Measurements from ENCODE around the gene MXI1. TPM values are rescaled to one million over a fixed set of nuclear protein-coding genes. Genes with fewer than 3 reads are reported as not detected.

Gene MXI1
- total and polyA plus RNA-seq, 4 donors, result 11.2 to 55.8 (median 18.7) TPM

DNA sequence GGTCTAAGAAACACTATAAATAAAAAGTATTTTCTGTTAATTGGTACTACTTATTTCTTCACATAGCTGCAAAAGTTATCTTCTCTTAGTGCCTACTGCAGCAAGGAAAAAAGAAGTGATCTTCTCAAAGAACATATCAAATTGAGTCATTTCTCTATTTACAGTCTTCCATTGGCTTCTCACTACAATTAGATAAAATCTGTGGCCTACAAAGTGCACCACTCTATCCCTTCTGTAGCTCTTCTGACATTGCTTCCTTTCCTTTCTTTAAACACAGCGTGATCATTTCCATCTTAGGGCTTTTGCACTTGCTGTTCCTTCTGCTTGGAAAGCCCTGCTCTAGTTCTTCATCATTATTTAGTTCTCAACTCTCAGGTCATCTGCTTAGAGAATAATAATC lies 44.7 kb downstream of the MXI1 start:
- peaks cover 0 to 9% (median 0%) of the 10 kb centered on the region in 4 donors for H3K36me3 ChIP-seq (ENCODE audit: control insufficient read depth in 4 of 4, insufficient read depth in 4 of 4, low read length in 4 of 4)
- H3K27me3 ChIP-seq (ENCODE audit: control insufficient read depth in 3 of 3, insufficient read depth in 3 of 3, low read length in 2 of 3), result no peaks in the 10 kb centered on the region
- WGBS, 2 donors, result 87 to 88% methylated on average over 1 of the region's 1 CpG
- H3K4me1 ChIP-seq (ENCODE audit: control insufficient read depth in 5 of 5, insufficient read depth in 5 of 5, low read length in 5 of 5), result peaks cover 0 to 3% (median 0%) of the 10 kb centered on the region in 5 donors
- no peak overlapping the region for H3K4me3 ChIP-seq
- H3K9ac ChIP-seq (ENCODE audit: insufficient read depth in 1 of 2, low read length in 2 of 2), result no peak overlapping the region
- TF ChIP-seq, protein P1, sequence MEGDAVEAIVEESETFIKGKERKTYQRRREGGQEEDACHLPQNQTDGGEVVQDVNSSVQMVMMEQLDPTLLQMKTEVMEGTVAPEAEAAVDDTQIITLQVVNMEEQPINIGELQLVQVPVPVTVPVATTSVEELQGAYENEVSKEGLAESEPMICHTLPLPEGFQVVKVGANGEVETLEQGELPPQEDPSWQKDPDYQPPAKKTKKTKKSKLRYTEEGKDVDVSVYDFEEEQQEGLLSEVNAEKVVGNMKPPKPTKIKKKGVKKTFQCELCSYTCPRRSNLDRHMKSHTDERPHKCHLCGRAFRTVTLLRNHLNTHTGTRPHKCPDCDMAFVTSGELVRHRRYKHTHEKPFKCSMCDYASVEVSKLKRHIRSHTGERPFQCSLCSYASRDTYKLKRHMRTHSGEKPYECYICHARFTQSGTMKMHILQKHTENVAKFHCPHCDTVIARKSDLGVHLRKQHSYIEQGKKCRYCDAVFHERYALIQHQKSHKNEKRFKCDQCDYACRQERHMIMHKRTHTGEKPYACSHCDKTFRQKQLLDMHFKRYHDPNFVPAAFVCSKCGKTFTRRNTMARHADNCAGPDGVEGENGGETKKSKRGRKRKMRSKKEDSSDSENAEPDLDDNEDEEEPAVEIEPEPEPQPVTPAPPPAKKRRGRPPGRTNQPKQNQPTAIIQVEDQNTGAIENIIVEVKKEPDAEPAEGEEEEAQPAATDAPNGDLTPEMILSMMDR (IDR thresholded peaks at IDR 0.05; ENCODE audit: control extremely low read depth, extremely low read depth), result no peak
- no peak overlapping the region for H3K27ac ChIP-seq (ENCODE audit: low read depth in 1 of 2, low read length in 1 of 2)
- ATAC-seq (ENCODE audit: insufficient read depth, low FRiP score), result no peak
- H3K9me3 ChIP-seq (ENCODE audit: control insufficient read depth in 4 of 4, insufficient read depth in 3 of 4, low read length in 3 of 4), result no peaks in the 10 kb centered on the region
- no peak for DNase-seq

DNA sequence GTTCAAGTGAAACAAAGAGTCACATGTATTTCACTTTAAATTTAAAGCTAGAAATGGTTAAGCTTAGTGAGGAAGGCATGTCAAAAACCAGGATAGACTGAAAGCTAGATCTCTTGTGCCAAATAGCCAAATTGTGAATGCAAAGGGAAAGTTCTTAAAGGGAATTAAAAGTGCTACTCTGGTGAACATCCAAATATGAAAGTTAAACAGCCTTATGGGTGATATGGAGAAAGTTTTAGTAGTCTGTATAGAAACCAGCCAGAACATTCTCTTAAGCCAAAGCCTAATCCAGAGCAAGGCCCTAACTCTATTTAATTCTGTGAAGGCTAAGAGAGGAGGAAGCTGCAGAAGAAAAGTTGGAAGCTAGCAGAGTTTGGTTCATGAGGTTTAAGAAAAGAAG lies 47.1 kb downstream of the MXI1 start:
- TF ChIP-seq, protein P1 (IDR thresholded peaks at IDR 0.05; ENCODE audit: control extremely low read depth, extremely low read depth), result no peak
- Histone ChIP-seq H3K4me3 (no peak overlapping the region), H3K9ac (ENCODE audit: insufficient read depth in 1 of 2, low read length in 2 of 2) (no peak overlapping the region), H3K9me3 (ENCODE audit: control insufficient read depth in 4 of 4, insufficient read depth in 3 of 4, low read length in 3 of 4) (no peaks in the 10 kb centered on the region), H3K27me3 (ENCODE audit: control insufficient read depth in 3 of 3, insufficient read depth in 3 of 3, low read length in 2 of 3) (no peaks in the 10 kb centered on the region), H3K4me1 (ENCODE audit: control insufficient read depth in 5 of 5, insufficient read depth in 5 of 5, low read length in 5 of 5) (peaks cover 0 to 3% (median 0%) of the 10 kb centered on the region in 5 donors), H3K36me3 (ENCODE audit: control insufficient read depth in 4 of 4, insufficient read depth in 4 of 4, low read length in 4 of 4) (peaks cover 0 to 9% (median 0%) of the 10 kb centered on the region in 4 donors), H3K27ac (ENCODE audit: low read depth in 1 of 2, low read length in 1 of 2) (no peak overlapping the region)
- ATAC-seq (ENCODE audit: insufficient read depth, low FRiP score) (no peak), DNase-seq (no peak)

DNA sequence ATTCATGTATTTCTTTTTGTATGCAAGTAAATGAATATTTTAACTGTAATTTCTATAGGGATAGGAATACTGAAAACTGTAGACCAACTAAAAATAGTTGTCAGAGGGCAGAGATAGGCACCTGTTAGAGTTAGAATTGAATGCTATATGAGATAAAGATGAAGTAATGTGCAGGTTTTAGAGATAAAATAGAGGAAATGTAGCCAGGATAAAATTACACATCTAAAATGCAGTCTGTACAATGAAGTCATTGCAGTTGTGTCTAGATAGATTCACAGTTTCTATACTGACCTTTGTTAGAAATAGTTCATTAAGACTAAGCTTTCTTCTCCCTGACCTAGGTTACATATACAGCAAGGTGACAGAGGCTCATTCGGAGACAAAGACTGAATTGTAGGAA lies 51.1 kb downstream of the MXI1 start:
- H3K36me3 ChIP-seq (ENCODE audit: control insufficient read depth in 4 of 4, insufficient read depth in 4 of 4, low read length in 4 of 4), result peaks cover 0 to 9% (median 0%) of the 10 kb centered on the region in 4 donors
- no peaks in the 10 kb centered on the region for H3K27me3 ChIP-seq (ENCODE audit: control insufficient read depth in 3 of 3, insufficient read depth in 3 of 3, low read length in 2 of 3)
- no peak overlapping the region for H3K4me3 ChIP-seq
- TF ChIP-seq, protein P1 (IDR thresholded peaks at IDR 0.05; ENCODE audit: control extremely low read depth, extremely low read depth), result no peak
- no peaks in the 10 kb centered on the region for H3K9me3 ChIP-seq (ENCODE audit: control insufficient read depth in 4 of 4, insufficient read depth in 3 of 4, low read length in 3 of 4)
- ATAC-seq (ENCODE audit: insufficient read depth, low FRiP score) (no peak), DNase-seq (no peak)
- no peak overlapping the region for H3K9ac ChIP-seq (ENCODE audit: insufficient read depth in 1 of 2, low read length in 2 of 2)
- WGBS, 2 donors, result 91 to 100% methylated on average over 1 of the region's 1 CpG
- peaks cover 0 to 5% (median 0%) of the 10 kb centered on the region in 5 donors for H3K4me1 ChIP-seq (ENCODE audit: control insufficient read depth in 5 of 5, insufficient read depth in 5 of 5, low read length in 5 of 5)
- H3K27ac ChIP-seq (ENCODE audit: low read depth in 1 of 2, low read length in 1 of 2), result no peak overlapping the region

DNA sequence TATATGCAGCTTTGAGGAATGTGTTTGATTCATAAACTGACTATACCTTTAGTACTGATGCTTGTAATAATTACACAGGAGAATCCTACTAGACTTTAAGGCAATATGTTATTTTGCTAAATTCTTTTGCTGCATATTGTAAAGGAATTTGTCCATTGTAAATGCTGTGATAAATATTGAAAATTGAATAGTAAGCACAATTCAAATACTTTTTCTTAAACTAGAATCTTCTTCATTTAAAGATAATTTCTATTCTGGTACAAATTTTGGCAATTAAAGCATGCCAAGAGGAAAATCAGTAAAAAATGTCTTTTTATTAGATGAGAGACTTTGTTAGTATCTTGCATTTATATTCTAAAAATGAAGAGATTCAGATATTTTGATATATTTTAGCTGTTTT lies 51.9 kb downstream of the MXI1 start:
- H3K36me3 ChIP-seq (ENCODE audit: control insufficient read depth in 4 of 4, insufficient read depth in 4 of 4, low read length in 4 of 4), result peaks cover 0 to 9% (median 0%) of the 10 kb centered on the region in 4 donors
- no peaks in the 10 kb centered on the region for H3K9me3 ChIP-seq (ENCODE audit: control insufficient read depth in 4 of 4, insufficient read depth in 3 of 4, low read length in 3 of 4)
- H3K27me3 ChIP-seq (ENCODE audit: control insufficient read depth in 3 of 3, insufficient read depth in 3 of 3, low read length in 2 of 3), result no peaks in the 10 kb centered on the region
- DNase-seq (no peak), ATAC-seq (ENCODE audit: insufficient read depth, low FRiP score) (no peak)
- H3K27ac ChIP-seq (ENCODE audit: low read depth in 1 of 2, low read length in 1 of 2), result no peak overlapping the region
- peaks cover 0 to 5% (median 0%) of the 10 kb centered on the region in 5 donors for H3K4me1 ChIP-seq (ENCODE audit: control insufficient read depth in 5 of 5, insufficient read depth in 5 of 5, low read length in 5 of 5)
- TF ChIP-seq, protein P1 (IDR thresholded peaks at IDR 0.05; ENCODE audit: control extremely low read depth, extremely low read depth), result no peak
- no peak overlapping the region for H3K9ac ChIP-seq (ENCODE audit: insufficient read depth in 1 of 2, low read length in 2 of 2)
- H3K4me3 ChIP-seq, result no peak overlapping the region

Measured in lung (tissue), 12 donors.